ENCODE results near the gene PER1. TPM values are rescaled to one million over a fixed set of nuclear protein-coding genes. Genes with fewer than 3 reads are reported as not detected.

PER1 gene
- total and polyA plus RNA-seq, 10 of the 15 experiments (the other 5 are each of a cell fraction or from before 2014, with no cell fraction given) = 0.02 to 25.1 (median 5.4) TPM

DNA sequence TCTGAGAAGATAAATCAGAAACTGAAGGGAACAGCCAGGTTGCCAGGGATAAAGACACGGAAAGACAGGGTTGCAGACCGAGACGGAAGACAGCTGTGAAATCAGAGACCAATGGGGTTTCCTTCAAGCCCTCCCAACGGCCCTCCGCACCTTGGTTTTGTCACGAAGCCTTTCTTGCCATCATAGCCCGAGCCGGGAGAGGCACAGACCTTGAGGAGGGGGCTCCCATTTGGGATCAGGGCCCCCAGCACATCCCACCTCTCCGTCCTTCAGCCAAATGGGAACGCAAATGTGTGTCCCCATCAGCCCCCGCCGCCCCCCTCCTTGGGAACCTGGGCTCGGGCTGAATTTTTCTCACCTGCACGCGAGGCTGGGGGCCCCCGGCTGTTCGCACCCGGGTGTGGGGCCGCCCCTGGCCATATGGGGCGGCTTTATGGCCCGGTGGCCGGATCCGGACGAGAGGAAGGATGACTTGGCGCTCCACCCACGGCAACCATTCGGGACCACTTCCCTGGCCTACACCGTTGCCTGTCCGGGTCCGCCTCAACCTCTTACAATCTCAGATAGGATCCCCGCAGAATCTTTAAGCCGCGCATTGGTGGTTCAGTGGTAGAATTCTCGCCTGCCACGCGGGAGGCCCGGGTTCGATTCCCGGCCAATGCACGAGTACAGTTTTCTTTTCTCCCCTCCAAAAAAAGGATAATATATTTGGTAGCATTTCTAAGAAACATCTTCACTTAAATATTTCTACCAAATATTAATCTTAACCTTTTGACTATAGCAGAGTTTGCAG is 26.9 kb downstream of the PER1 start (continued):
- TF ChIP-seq ASH2L (IDR thresholded peaks at IDR 0.05; ENCODE audit: borderline replicate concordance, low read depth) (no peak), EZH2 (IDR thresholded peaks at IDR 0.05; ENCODE audit: borderline replicate concordance, control insufficient read depth, low read depth, low read length) (no peak), ZNF622 (IDR thresholded peaks at IDR 0.05) (no peak), TARDBP (IDR thresholded peaks at IDR 0.05; ENCODE audit: borderline replicate concordance) (peak; percentile 98), TCF3 (IDR thresholded peaks at IDR 0.05; ENCODE audit: borderline replicate concordance, insufficient read depth, low read depth, low read length) (no peak), NR2F1 (conservative IDR thresholded peaks at IDR 0.05) (0 out of 2 replicates have a peak, but pooled peaks have one; percentile 20), CHD2 (IDR thresholded peaks at IDR 0.05; ENCODE audit: borderline replicate concordance, low read depth, low read length) (no peak), TAF1 (IDR thresholded peaks at IDR 0.05; ENCODE audit: borderline replicate concordance, low read depth, low read length) (no peak)
- TF ChIP-seq, protein P1, sequence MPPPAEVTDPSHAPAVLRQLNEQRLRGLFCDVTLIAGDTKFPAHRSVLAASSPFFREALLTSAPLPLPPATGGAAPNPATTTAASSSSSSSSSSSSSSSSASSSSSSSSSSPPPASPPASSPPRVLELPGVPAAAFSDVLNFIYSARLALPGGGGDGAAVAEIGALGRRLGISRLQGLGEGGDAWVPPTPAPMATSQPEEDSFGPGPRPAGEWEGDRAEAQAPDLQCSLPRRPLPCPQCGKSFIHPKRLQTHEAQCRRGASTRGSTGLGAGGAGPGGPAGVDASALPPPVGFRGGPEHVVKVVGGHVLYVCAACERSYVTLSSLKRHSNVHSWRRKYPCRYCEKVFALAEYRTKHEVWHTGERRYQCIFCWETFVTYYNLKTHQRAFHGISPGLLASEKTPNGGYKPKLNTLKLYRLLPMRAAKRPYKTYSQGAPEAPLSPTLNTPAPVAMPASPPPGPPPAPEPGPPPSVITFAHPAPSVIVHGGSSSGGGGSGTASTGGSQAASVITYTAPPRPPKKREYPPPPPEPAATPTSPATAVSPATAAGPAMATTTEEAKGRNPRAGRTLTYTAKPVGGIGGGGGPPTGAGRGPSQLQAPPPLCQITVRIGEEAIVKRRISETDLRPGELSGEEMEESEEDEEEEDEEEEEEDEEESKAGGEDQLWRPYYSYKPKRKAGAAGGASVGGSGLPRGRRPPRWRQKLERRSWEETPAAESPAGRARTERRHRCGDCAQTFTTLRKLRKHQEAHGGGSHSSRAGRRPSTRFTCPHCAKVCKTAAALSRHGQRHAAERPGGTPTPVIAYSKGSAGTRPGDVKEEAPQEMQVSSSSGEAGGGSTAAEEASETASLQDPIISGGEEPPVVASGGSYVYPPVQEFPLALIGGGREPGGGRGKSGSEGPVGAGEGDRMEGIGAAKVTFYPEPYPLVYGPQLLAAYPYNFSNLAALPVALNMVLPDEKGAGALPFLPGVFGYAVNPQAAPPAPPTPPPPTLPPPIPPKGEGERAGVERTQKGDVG (CRISPR knock-in tag; IDR thresholded peaks at IDR 0.05) = no peak
- TF ChIP-seq, protein P2, sequence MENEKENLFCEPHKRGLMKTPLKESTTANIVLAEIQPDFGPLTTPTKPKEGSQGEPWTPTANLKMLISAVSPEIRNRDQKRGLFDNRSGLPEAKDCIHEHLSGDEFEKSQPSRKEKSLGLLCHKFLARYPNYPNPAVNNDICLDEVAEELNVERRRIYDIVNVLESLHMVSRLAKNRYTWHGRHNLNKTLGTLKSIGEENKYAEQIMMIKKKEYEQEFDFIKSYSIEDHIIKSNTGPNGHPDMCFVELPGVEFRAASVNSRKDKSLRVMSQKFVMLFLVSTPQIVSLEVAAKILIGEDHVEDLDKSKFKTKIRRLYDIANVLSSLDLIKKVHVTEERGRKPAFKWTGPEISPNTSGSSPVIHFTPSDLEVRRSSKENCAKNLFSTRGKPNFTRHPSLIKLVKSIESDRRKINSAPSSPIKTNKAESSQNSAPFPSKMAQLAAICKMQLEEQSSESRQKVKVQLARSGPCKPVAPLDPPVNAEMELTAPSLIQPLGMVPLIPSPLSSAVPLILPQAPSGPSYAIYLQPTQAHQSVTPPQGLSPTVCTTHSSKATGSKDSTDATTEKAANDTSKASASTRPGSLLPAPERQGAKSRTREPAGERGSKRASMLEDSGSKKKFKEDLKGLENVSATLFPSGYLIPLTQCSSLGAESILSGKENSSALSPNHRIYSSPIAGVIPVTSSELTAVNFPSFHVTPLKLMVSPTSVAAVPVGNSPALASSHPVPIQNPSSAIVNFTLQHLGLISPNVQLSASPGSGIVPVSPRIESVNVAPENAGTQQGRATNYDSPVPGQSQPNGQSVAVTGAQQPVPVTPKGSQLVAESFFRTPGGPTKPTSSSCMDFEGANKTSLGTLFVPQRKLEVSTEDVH (IDR thresholded peaks at IDR 0.05; ENCODE audit: low read depth, partially characterized antibody) = peak; percentile 56
- TF ChIP-seq, protein P3, sequence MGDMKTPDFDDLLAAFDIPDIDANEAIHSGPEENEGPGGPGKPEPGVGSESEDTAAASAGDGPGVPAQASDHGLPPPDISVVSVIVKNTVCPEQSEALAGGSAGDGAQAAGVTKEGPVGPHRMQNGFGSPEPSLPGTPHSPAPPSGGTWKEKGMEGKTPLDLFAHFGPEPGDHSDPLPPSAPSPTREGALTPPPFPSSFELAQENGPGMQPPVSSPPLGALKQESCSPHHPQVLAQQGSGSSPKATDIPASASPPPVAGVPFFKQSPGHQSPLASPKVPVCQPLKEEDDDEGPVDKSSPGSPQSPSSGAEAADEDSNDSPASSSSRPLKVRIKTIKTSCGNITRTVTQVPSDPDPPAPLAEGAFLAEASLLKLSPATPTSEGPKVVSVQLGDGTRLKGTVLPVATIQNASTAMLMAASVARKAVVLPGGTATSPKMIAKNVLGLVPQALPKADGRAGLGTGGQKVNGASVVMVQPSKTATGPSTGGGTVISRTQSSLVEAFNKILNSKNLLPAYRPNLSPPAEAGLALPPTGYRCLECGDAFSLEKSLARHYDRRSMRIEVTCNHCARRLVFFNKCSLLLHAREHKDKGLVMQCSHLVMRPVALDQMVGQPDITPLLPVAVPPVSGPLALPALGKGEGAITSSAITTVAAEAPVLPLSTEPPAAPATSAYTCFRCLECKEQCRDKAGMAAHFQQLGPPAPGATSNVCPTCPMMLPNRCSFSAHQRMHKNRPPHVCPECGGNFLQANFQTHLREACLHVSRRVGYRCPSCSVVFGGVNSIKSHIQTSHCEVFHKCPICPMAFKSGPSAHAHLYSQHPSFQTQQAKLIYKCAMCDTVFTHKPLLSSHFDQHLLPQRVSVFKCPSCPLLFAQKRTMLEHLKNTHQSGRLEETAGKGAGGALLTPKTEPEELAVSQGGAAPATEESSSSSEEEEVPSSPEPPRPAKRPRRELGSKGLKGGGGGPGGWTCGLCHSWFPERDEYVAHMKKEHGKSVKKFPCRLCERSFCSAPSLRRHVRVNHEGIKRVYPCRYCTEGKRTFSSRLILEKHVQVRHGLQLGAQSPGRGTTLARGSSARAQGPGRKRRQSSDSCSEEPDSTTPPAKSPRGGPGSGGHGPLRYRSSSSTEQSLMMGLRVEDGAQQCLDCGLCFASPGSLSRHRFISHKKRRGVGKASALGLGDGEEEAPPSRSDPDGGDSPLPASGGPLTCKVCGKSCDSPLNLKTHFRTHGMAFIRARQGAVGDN (IDR thresholded peaks at IDR 0.05) = 0 out of 2 replicates have a peak, but pooled peaks have one; percentile 28
- TF ChIP-seq, protein P4, sequence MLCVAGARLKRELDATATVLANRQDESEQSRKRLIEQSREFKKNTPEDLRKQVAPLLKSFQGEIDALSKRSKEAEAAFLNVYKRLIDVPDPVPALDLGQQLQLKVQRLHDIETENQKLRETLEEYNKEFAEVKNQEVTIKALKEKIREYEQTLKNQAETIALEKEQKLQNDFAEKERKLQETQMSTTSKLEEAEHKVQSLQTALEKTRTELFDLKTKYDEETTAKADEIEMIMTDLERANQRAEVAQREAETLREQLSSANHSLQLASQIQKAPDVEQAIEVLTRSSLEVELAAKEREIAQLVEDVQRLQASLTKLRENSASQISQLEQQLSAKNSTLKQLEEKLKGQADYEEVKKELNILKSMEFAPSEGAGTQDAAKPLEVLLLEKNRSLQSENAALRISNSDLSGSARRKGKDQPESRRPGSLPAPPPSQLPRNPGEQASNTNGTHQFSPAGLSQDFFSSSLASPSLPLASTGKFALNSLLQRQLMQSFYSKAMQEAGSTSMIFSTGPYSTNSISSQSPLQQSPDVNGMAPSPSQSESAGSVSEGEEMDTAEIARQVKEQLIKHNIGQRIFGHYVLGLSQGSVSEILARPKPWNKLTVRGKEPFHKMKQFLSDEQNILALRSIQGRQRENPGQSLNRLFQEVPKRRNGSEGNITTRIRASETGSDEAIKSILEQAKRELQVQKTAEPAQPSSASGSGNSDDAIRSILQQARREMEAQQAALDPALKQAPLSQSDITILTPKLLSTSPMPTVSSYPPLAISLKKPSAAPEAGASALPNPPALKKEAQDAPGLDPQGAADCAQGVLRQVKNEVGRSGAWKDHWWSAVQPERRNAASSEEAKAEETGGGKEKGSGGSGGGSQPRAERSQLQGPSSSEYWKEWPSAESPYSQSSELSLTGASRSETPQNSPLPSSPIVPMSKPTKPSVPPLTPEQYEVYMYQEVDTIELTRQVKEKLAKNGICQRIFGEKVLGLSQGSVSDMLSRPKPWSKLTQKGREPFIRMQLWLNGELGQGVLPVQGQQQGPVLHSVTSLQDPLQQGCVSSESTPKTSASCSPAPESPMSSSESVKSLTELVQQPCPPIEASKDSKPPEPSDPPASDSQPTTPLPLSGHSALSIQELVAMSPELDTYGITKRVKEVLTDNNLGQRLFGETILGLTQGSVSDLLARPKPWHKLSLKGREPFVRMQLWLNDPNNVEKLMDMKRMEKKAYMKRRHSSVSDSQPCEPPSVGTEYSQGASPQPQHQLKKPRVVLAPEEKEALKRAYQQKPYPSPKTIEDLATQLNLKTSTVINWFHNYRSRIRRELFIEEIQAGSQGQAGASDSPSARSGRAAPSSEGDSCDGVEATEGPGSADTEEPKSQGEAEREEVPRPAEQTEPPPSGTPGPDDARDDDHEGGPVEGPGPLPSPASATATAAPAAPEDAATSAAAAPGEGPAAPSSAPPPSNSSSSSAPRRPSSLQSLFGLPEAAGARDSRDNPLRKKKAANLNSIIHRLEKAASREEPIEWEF (IDR thresholded peaks at IDR 0.05; ENCODE audit: insufficient replicate concordance, low read depth, low read length) = no peak
